ENCODE data around the gene TMIE.

- TF ChIP-seq CTCF (optimal IDR thresholded peaks at IDR 0.05 in 1 of 3, IDR thresholded peaks at IDR 0.05 in 1 of 3, conservative IDR thresholded peaks at IDR 0.05 in 1 of 3; ENCODE audit: extremely low read depth in 1 of 3, insufficient read depth in 2 of 3, low read length in 3 of 3) (no peak), EZH2 (IDR thresholded peaks at IDR 0.05; ENCODE audit: low read length) (no peak)
Measured at GRCh38 chr3:46710671-46711295, 9.6 kb downstream of the TMIE start.
